ENCODE data around the gene ARL14. TPM values are rescaled to one million over a fixed set of nuclear protein-coding genes. Genes with fewer than 3 reads are reported as not detected.

Gene ARL14
- total RNA-seq, 1 experiment from 2014 or later: not detected

GRCh38 chr3:160637086-160637485 lies 39.9 kb upstream of the ARL14 start:
- Histone ChIP-seq H3T11ph (ENCODE audit: low read length) (no peak overlapping the region), H3K23me2 (ENCODE audit: insufficient read length, low read depth, low read length, poor library complexity, severe bottlenecking) (no peaks in the 10 kb centered on the region), H3K4ac (ENCODE audit: low read depth, low read length) (no peak overlapping the region), H3K23ac (ENCODE audit: insufficient read length, low read depth, low read length) (no peak overlapping the region), H3K4me1 (ENCODE audit: insufficient read depth, low read length) (no peaks in the 10 kb centered on the region), H4K8ac (replicated peaks; ENCODE audit: insufficient read length, low read depth, low read length) (no peak overlapping the region), H3K4me2 (ENCODE audit: insufficient read depth, insufficient read length, low read length) (no peak overlapping the region), H3K9me3 (ENCODE audit: control insufficient read depth, low read depth, low read length) (no peaks in the 10 kb centered on the region), H2BK12ac (ENCODE audit: insufficient read length, low read depth, low read length) (no peak overlapping the region), H3K79me2 (ENCODE audit: insufficient read depth, low read length) (no peaks in the 10 kb centered on the region; the same call in 1 of the 2 replicates), H3K18ac (ENCODE audit: insufficient read length, low read depth, low read length) (no peak overlapping the region), H2AK5ac (ENCODE audit: insufficient read length, low read length) (no peak overlapping the region), H3K27me3 (ENCODE audit: insufficient read depth, low read length) (no peaks in the 10 kb centered on the region), H4K91ac (ENCODE audit: insufficient read length, low read depth, low read length) (no peak overlapping the region), H4K20me1 (ENCODE audit: control insufficient read depth, insufficient read depth, insufficient read length) (no peaks in the 10 kb centered on the region), H3K79me1 (ENCODE audit: insufficient read depth, low read depth, low read length, poor library complexity, severe bottlenecking) (no peaks in the 10 kb centered on the region), H2BK5ac (ENCODE audit: insufficient read length, low read length) (no peak overlapping the region), H2BK20ac (ENCODE audit: low read depth, low read length, poor library complexity, severe bottlenecking) (no peak overlapping the region), H2BK15ac (ENCODE audit: low read depth, low read length) (no peak overlapping the region), H4K5ac (ENCODE audit: insufficient read length, low read depth, low read length) (no peak overlapping the region), H3K14ac (ENCODE audit: insufficient read depth, low read length) (no peak overlapping the region), H2BK120ac (ENCODE audit: low read depth, low read length, poor library complexity, severe bottlenecking) (no peak overlapping the region), H3K56ac (ENCODE audit: insufficient read length, low read depth, low read length) (no peak overlapping the region), H3K27ac (ENCODE audit: insufficient read length, low read depth, low read length) (no peak overlapping the region), H3K9ac (ENCODE audit: extremely low read depth, insufficient read length, low read length) (no peak overlapping the region), H2AFZ (ENCODE audit: low read length) (no peak overlapping the region)
- Mint-ChIP-seq H3K9me3 (no peaks in the 10 kb centered on the region), H3K4me3 (no peak overlapping the region), H3K36me3 (ENCODE audit: insufficient read depth in 1 of 3, low read depth in 3 of 3) (no peaks in the 10 kb centered on the region), H3K27me3 (ENCODE audit: low read depth) (no peaks in the 10 kb centered on the region), H3K4me1 (peaks cover 8 to 11% of the 10 kb centered on the region in 2 experiments), H3K27ac (no peak overlapping the region)
- no peak for DNase-seq
- no CpG with 5 or more reads among the region's 2 CpGs for WGBS (ENCODE audit: extremely low coverage, insufficient read length, low lambda C conversion rate)
- no peak for TF ChIP-seq CTCF (conservative IDR thresholded peaks at IDR 0.05)
